Endothelial cell of umbilical vein (primary cell): ENCODE results near the gene CDK6. TPM values are rescaled to one million over a fixed set of nuclear protein-coding genes. Genes with fewer than 3 reads are reported as not detected.

ENCODE experiments used
- BruUV-seq: library from RNA; stranded (reverse); fragments of 400-500 nt; replicated peaks from 2 replicates; lab custom pipeline; 2021; lab: Mats Ljungman, UMichigan
- CTCF ChIA-PET: fragments of 300-600, 350-600 bp; sonication (Branson Sonifier 250); formaldehyde crosslinking; loops from one replicate; lab custom pipeline; 2021; ENCODE audit warnings: antibody characterized with exemption, inconsistent platforms; lab: Charles Lee
- POLR2A ChIA-PET: fragments of 300-600, 350-600 bp; sonication (Branson Sonifier 250); formaldehyde crosslinking; loops from one replicate; lab custom pipeline; 2021; ENCODE audit warnings: antibody characterized with exemption, inconsistent platforms; lab: Charles Lee
- DNase-seq: peaks from one replicate; pipeline ENCODE4 v3.0.0-alpha.2; 2011; ENCODE audit warnings: low read depth, low spot score
- FAIRE-seq: peaks from 2 replicates; lab custom pipeline; 2011; peaks lifted over from hg19 to GRCh38; lab: Jason Lieb, UNC
- H2AFZ ChIP-seq: 2 replicates; pipeline ENCODE4 v1.6.0; 2012; ENCODE audit warnings: low read depth, low read length, control low read depth, inconsistent platforms
- H3K27ac ChIP-seq: 2 replicates; pipeline ENCODE4 v1.5.1; 2011; ENCODE audit warnings: low read depth, mild to moderate bottlenecking, control low read depth, low read length, moderate library complexity; ENCODE audit not compliant: insufficient read depth
- H3K27me3 ChIP-seq, 2 experiments: 2 replicates each; pipeline versions ENCODE4 v1.6.0 to v1.6.1; 2011; ENCODE audit warnings: low read length in 2 of 2, mixed read lengths in 1 of 2; ENCODE audit not compliant: control insufficient read depth in 2 of 2, insufficient read depth in 2 of 2
- H3K36me3 ChIP-seq, 2 experiments: 2 replicates in 1 of 2; 3 replicates in 1 of 2; pipeline ENCODE4 v1.5.1; 2011; ENCODE audit warnings: low read length in 2 of 2, mild to moderate bottlenecking in 1 of 2, moderate library complexity in 1 of 2; ENCODE audit not compliant: control insufficient read depth in 2 of 2, insufficient read depth in 2 of 2; ENCODE audit errors: extremely low read depth in 1 of 2
- H3K4me1 ChIP-seq: 3 replicates; pipeline ENCODE4 v1.5.1; 2011; ENCODE audit warnings: mild to moderate bottlenecking, low read length; ENCODE audit not compliant: control insufficient read depth, insufficient read depth; ENCODE audit errors: extremely low read depth
- H3K4me2 ChIP-seq: 2 replicates; pipeline ENCODE4 v1.6.1; 2011; ENCODE audit warnings: low read length, control low read depth, mixed read lengths; ENCODE audit not compliant: insufficient read depth
- H3K4me3 ChIP-seq, 3 experiments: fragments of 200-600 bp in 1 of 3; sonication (generic), shearing (Covaris generic) in 1 of 3; replicated peaks in 1 of 3; 2 replicates each; pipeline ENCODE4 v1.5.1; 2011 to 2016; ENCODE audit warnings: control low read depth in 3 of 3, low read length in 3 of 3, mild to moderate bottlenecking in 2 of 3, inconsistent platforms in 1 of 3, low read depth in 1 of 3, moderate library complexity in 1 of 3; ENCODE audit not compliant: insufficient read depth in 1 of 3
- H3K79me2 ChIP-seq: 2 replicates; pipeline ENCODE4 v1.6.0; 2012; ENCODE audit warnings: low read length, inconsistent platforms; ENCODE audit not compliant: control insufficient read depth, insufficient read depth
- H3K9ac ChIP-seq: replicated peaks from 2 replicates; pipeline ENCODE3; 2011; ENCODE audit warnings: low read length, control low read depth; ENCODE audit not compliant: insufficient read depth; ENCODE audit errors: extremely low read depth
- H3K9me1 ChIP-seq: replicated peaks from 3 replicates; pipeline ENCODE4 v1.6.0; 2011; ENCODE audit warnings: mild to moderate bottlenecking, low read length; ENCODE audit not compliant: control insufficient read depth, insufficient read depth; ENCODE audit errors: extremely low read depth
- H3K9me3 ChIP-seq: replicated peaks from 2 replicates; pipeline ENCODE4 v1.5.1; 2012; ENCODE audit warnings: low read length, inconsistent platforms; ENCODE audit not compliant: control insufficient read depth, insufficient read depth
- H4K20me1 ChIP-seq: replicated peaks from 2 replicates; pipeline ENCODE3; 2011; ENCODE audit warnings: mild to moderate bottlenecking, low read length; ENCODE audit not compliant: control insufficient read depth, insufficient read depth; ENCODE audit errors: extremely low read depth
- CTCF ChIP-seq, 2 donors: IDR thresholded peaks; 1 replicate in 1 of 2; 2 replicates in 1 of 2; pipeline ENCODE4 v1.5.1; 2011; ENCODE audit warnings: low read length in 2 of 2, mild to moderate bottlenecking in 2 of 2, moderate library complexity in 2 of 2, control low read depth in 1 of 2, inconsistent platforms in 1 of 2, low read depth in 1 of 2; ENCODE audit not compliant: insufficient read depth in 1 of 2; ENCODE audit errors: extremely low read depth in 1 of 2
- GATA2 ChIP-seq: IDR thresholded peaks from 2 replicates; pipeline ENCODE4 v1.7.0; 2011; ENCODE audit warnings: low read depth, mild to moderate bottlenecking, moderate library complexity, mixed read lengths, low read length; ENCODE audit not compliant: insufficient read length, insufficient read depth
- MYC ChIP-seq: IDR thresholded peaks from one replicate; pipeline ENCODE4 v1.6.1; 2011; ENCODE audit warnings: mild to moderate bottlenecking, low read depth, low read length
- POLR2AphosphoS5 ChIP-seq: IDR thresholded peaks from 2 replicates; pipeline ENCODE4 v1.6.1; 2012; ENCODE audit warnings: low read depth, mild to moderate bottlenecking, control low read depth, low read length, moderate library complexity; ENCODE audit not compliant: insufficient read depth
- dilution Hi-C: fragments of 300-500 bp; cut with MboI; formaldehyde crosslinking; loops from one replicate; pipeline ENCODE4 v1.15.0; 2019; ENCODE audit warnings: low sequenced_read_pairs; ENCODE audit not compliant: extremely low pct_ligation_motif_present
- intact Hi-C: fragments of 100-400 bp; cut with micrococcal nuclease; formaldehyde crosslinking; loops from one replicate; pipeline ENCODE4 v1.10.0; 2022
- polyA plus RNA-seq, 4 experiments: library from polyadenylated mRNA; depleted of rRNA in 3 of 4; stranded (reverse) in 3 of 4; unstranded in 1 of 4; fragments of >200 nt; gene quantifications; 2 replicates each; pipeline versions ENCODE4 v1.2.1 to v1.2.3, GENCODE V29; 2011 to 2012; ENCODE audit warnings: missing spikeins in 1 of 4
- total RNA-seq: library from RNA; stranded (reverse); gene quantifications from 2 replicates; pipeline ENCODE4 v1.2.3, GENCODE V29; 2021
- TF ChIP-seq, protein P1 (sequence below): IDR thresholded peaks from 2 replicates; pipeline ENCODE4 v1.6.1; 2011; ENCODE audit not compliant: insufficient read depth, insufficient read length

CDK6 gene
- total and polyA plus RNA-seq, 2 donors (not counting 3 experiments of a cell fraction or from before 2014, with no cell fraction given): 6.0 to 28.2 TPM

DNA sequence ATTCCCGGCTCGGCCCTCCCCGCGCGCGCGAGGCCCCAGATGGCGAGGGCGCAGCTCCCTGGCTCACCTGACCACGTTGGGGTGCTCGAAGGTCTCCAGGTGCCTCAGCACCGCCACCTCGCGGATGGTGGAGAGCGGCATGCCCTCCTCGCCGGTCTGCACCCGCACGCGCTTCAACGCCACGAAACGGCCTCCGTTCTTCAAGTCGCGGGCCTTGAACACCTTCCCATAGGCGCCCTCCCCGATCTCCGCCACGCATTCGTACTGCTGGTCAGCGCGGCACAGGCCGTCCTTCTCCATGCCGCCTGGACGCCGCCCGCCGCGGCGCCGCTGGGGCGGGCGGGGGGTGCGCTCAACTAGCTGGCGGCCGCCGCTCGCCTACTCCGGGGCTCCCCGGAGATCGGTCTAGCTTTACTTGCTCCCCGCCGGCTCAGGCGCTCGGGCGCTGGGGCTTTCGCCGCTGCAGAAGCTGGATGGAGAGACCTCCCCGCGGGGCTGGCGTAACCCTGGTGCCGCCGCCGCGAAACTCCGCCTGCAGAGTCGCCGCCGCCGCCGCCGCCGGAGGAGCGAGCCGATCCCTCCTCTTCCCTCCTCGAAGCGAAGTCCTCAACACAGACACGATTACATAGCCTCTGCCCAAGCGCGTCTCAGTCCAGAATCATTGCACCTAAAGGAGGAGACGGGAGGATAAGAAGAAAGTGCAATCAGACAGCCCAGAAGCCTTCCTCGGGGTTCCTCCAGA is 3.2 kb downstream of the CDK6 start:
- no peaks in the 10 kb centered on the region for H3K36me3 ChIP-seq
- POLR2A ChIA-PET: interaction anchor here (0.6 kb wide), 1 partner anchor 52 kb away, joined by 6 read pairs; no protein-coding TSS in a partner anchor
- H4K20me1 ChIP-seq: no peaks in the 10 kb centered on the region
- peaks cover 0 to 12% of the 10 kb centered on the region in 2 experiments for H3K27me3 ChIP-seq
- H3K9ac ChIP-seq: peak overlapping the region; percentile 95
- DNase-seq (peak; percentile 78), FAIRE-seq (no peak)
- peaks cover 42% of the 10 kb centered on the region for H3K79me2 ChIP-seq
- H3K9me3 ChIP-seq: no peaks in the 10 kb centered on the region
- H2AFZ ChIP-seq: peak overlapping the region; percentile 63
- BruUV-seq: no TSS peak
- peak overlapping the region; percentile 68 to 80 (median 71) for H3K4me3 ChIP-seq
- dilution Hi-C loops: no loop called here
- intact Hi-C loops: loop anchor here (1.0 to 5.0 kb wide), 9 partner anchors 20 to 243 kb away; partner anchors contain the start of gene FAM133B
- CTCF ChIA-PET: interaction anchor here (0.6 to 3.7 kb wide), 38 partner anchors 10 to 305 kb away, joined by 3 to 77 read pairs (median 5); partner anchors contain the start of genes FAM133B, PEX1 and RBM48
- peaks cover 35% of the 10 kb centered on the region for H3K4me1 ChIP-seq
- H3K9me1 ChIP-seq: no peaks in the 10 kb centered on the region
- H3K4me2 ChIP-seq: peak overlapping the region; percentile 80
- TF ChIP-seq CTCF (IDR thresholded peaks at IDR 0.05; ENCODE audit: extremely low read depth in 1 of 2, insufficient read depth in 1 of 2, low read depth in 1 of 2, low read length in 2 of 2) (peak; percentile 79 to 92), POLR2AphosphoS5 (peak; percentile 51), MYC (peak; percentile 40), GATA2 (no peak)
- TF ChIP-seq, protein P1, sequence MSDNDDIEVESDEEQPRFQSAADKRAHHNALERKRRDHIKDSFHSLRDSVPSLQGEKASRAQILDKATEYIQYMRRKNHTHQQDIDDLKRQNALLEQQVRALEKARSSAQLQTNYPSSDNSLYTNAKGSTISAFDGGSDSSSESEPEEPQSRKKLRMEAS: peak; percentile 69
- peak overlapping the region; percentile 78 for H3K27ac ChIP-seq
